Gastrocnemius medialis (tissue), 4 donors: ENCODE results near the gene STK33. TPM values are rescaled to one million over a fixed set of nuclear protein-coding genes. Genes with fewer than 3 reads are reported as not detected.

Experiments used
- ATAC-seq, 2 donors: fragments of 150-250 bp; one replicate each; pipeline ENCODE4 v1.9.1; 2016
- DNase-seq, 2 donors: peaks; one replicate each; pipeline ENCODE4 v3.0.0-alpha.2; 2019
- H3K27ac ChIP-seq, 4 donors: fragments of 200-600 bp; sonication (generic); 1 replicate in 1 of 4; 2 replicates in 3 of 4; pipeline ENCODE4 v1.5.1; 2016 to 2018; ENCODE audit warnings: mild to moderate bottlenecking in 2 of 4, moderate library complexity in 1 of 4
- H3K27me3 ChIP-seq, 3 donors: fragments of 200-600 bp; sonication (generic) in 2 of 3; 1 replicate in 1 of 3; 2 replicates in 2 of 3; pipeline versions ENCODE4 v1.5.1 to v1.6.0; 2016 to 2019; ENCODE audit warnings: mild to moderate bottlenecking in 1 of 3, moderate library complexity in 1 of 3
- H3K36me3 ChIP-seq, 2 donors: fragments of 200-600 bp; sonication (generic) in 1 of 2; one replicate each; pipeline ENCODE4 v1.5.1; 2017 to 2018
- H3K4me1 ChIP-seq, 2 donors: fragments of 200-600 bp; sonication (generic) in 1 of 2; one replicate each; pipeline ENCODE4 v1.5.1; 2016 to 2017; ENCODE audit warnings: mild to moderate bottlenecking in 2 of 2
- H3K4me3 ChIP-seq, 4 donors: fragments of 200-600 bp; sonication (generic) in 3 of 4; 1 replicate in 1 of 4; 2 replicates in 3 of 4; pipeline ENCODE4 v1.5.1; 2016 to 2019; ENCODE audit warnings: mild to moderate bottlenecking in 2 of 4
- H3K9me3 ChIP-seq, 3 donors: fragments of 200-600 bp; sonication (generic) in 2 of 3; 1 replicate in 1 of 3; 2 replicates in 2 of 3; pipeline ENCODE4 v1.5.1; 2016 to 2019
- POLR2A ChIP-seq, 2 donors: fragments of 450-650 bp; IDR thresholded peaks; one replicate each; pipeline ENCODE4 v1.6.1; 2017; ENCODE audit warnings: antibody characterized with exemption in 2 of 2, mild to moderate bottlenecking in 2 of 2, moderate library complexity in 2 of 2
- in situ Hi-C, 4 donors: fragments of 200-750 bp; cut with MboI; loops; one replicate each; pipeline versions ENCODE4 v1.15.0 to v1.8.0; 2017; ENCODE audit warnings: low sequenced_read_pairs in 4 of 4
- intact Hi-C: fragments of 100-400 bp; cut with DNase I; formaldehyde crosslinking; loops from one replicate; pipeline ENCODE4 v1.15.1; 2023; ENCODE audit warnings: low total_unique reads
- total RNA-seq, 4 donors: library from RNA; depleted of rRNA; stranded (reverse); fragments of >200 nt; gene quantifications; one replicate each; pipeline versions ENCODE4 v1.1.0 to v1.2.3, GENCODE V29; 2016
- TF ChIP-seq, protein P1 (sequence below), 5 experiments: fragments of 450-650 bp in 3 of 5; fragments of 200-600 bp in 2 of 5; sonication (generic) in 2 of 5; IDR thresholded peaks in 4 of 5; conservative IDR thresholded peaks in 1 of 5; 1 replicate in 4 of 5; 2 replicates in 1 of 5; pipeline ENCODE4 v1.5.1; 2016 to 2019; ENCODE audit warnings: antibody characterized with exemption in 5 of 5, mild to moderate bottlenecking in 3 of 5, moderate library complexity in 3 of 5

STK33 gene
- total RNA-seq, 4 donors from 2014 or later, result 0.66 to 13.5 (median 2.3) TPM

DNA sequence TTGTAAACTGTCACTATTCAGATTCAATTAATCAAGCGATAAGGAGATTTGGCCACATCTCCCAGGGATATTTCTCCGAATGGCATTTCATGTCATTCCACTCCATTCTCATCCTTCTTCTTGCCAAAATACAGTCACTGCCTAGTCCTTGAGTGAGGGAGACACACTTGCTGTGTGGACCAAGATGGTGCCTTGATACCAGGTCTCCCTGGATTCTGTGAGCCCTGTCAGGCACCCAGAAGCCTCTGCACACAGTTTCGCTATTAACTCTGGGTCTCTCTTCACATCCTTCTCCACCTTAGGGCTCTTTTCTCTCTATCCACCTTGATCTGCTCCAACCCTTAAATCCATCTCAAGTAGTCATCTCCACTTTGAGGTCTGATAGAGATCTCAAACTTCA lies 210.4 kb downstream of the STK33 start:
- Histone ChIP-seq H3K4me1 (no peaks in the 10 kb centered on the region), H3K27ac (no peak overlapping the region), H3K4me3 (no peak overlapping the region), H3K9me3 (no peaks in the 10 kb centered on the region), H3K27me3 (no peaks in the 10 kb centered on the region), H3K36me3 (no peaks in the 10 kb centered on the region)
- DNase-seq (no peak), ATAC-seq (no peak)
- TF ChIP-seq, protein P1, sequence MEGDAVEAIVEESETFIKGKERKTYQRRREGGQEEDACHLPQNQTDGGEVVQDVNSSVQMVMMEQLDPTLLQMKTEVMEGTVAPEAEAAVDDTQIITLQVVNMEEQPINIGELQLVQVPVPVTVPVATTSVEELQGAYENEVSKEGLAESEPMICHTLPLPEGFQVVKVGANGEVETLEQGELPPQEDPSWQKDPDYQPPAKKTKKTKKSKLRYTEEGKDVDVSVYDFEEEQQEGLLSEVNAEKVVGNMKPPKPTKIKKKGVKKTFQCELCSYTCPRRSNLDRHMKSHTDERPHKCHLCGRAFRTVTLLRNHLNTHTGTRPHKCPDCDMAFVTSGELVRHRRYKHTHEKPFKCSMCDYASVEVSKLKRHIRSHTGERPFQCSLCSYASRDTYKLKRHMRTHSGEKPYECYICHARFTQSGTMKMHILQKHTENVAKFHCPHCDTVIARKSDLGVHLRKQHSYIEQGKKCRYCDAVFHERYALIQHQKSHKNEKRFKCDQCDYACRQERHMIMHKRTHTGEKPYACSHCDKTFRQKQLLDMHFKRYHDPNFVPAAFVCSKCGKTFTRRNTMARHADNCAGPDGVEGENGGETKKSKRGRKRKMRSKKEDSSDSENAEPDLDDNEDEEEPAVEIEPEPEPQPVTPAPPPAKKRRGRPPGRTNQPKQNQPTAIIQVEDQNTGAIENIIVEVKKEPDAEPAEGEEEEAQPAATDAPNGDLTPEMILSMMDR (IDR thresholded peaks at IDR 0.05 in 4 of 5, conservative IDR thresholded peaks at IDR 0.05 in 1 of 5), result no peak
- no peak for TF ChIP-seq POLR2A (IDR thresholded peaks at IDR 0.05)
- intact Hi-C loops (no loop called here), in situ Hi-C loops (no loop called here)

DNA sequence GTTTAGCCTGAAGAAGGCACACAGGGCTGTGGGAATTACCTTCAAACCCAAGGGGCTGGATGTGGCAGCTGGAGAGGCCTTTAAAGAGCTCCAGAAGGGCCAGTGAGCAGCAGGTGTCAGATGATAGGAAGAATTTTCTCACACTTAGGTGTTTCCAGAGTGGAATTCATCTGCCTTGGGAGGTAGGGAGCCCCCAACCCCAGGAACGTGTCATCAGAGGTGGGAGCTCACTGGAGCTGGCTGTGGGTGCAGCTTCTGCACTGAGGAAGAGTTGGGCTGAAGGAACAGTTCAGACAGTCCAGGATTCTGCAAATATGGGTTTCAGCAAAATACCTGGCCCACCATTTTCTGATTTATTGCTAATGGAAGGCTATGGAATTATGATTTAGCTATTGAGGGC lies 210.8 kb downstream of the STK33 start:
- TF ChIP-seq, protein P1 (IDR thresholded peaks at IDR 0.05 in 4 of 5, conservative IDR thresholded peaks at IDR 0.05 in 1 of 5), result no peak
- TF ChIP-seq POLR2A (IDR thresholded peaks at IDR 0.05), result no peak
- Histone ChIP-seq H3K27ac (no peak overlapping the region), H3K27me3 (no peaks in the 10 kb centered on the region), H3K4me1 (no peaks in the 10 kb centered on the region), H3K36me3 (no peaks in the 10 kb centered on the region), H3K9me3 (no peaks in the 10 kb centered on the region), H3K4me3 (no peak overlapping the region)
- intact Hi-C loops (no loop called here), in situ Hi-C loops (no loop called here)
- ATAC-seq (no peak), DNase-seq (no peak)

DNA sequence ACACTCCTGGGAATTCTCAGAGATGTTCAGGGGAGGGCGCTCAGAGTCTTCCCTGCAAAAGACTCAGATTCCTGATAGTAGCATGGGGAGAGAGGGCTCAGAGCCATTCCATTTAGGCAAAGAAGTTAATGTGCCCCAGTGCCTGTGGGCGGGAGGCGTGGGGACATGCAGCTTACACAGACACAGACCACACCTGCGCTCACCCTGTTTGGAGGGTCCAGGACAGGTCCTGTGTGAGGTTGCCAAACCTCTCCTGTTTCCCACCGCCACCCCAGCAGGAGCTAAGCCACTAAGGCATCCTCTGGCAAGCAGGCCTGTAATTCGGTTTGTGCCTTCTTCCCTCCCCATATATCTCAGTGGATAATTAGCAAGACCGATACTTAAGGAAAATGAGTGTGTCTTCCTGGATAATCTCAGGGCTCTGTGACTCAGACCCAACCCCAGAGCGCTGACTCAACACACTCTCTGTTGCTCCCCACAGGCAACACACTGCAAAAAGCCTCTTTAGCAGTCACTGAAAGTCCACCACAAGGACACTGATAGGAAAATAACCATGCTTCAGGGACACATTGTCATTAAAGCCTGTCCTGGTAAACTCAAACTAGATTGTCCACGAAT lies 211.5 kb downstream of the STK33 start:
- Histone ChIP-seq H3K4me1 (no peaks in the 10 kb centered on the region), H3K9me3 (no peaks in the 10 kb centered on the region), H3K36me3 (no peaks in the 10 kb centered on the region), H3K27ac (no peak overlapping the region), H3K4me3 (no peak overlapping the region), H3K27me3 (no peaks in the 10 kb centered on the region)
- ATAC-seq (no peak), DNase-seq (no peak)
- intact Hi-C loops (no loop called here), in situ Hi-C loops (no loop called here)
- no peak for TF ChIP-seq POLR2A (IDR thresholded peaks at IDR 0.05)
- TF ChIP-seq, protein P1 (IDR thresholded peaks at IDR 0.05 in 4 of 5, conservative IDR thresholded peaks at IDR 0.05 in 1 of 5), result no peak

DNA sequence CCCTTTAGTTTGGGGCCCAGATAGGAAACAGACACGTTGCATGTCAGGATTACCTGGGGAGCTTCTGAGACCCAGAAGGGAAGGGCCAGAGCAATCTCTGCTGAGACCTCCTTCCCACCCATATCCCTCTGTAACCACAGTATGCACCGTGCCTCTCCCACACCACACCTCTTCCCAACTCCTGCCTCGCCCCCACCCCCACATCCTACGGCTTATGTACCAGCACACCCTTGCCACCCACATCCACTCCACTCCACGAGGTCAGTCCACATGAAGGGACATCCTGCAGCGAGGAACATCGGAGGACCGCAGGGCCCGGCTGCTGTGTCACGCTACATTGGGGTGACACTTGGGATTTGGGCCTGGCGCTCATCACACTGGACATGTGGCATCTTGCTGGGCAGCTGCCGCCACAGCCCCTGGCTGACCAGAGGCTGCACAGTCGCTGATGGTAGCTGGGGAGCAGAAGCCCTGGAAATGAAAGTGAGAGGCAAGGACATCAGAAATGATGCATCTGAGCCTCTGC lies 212.1 kb downstream of the STK33 start:
- TF ChIP-seq POLR2A (IDR thresholded peaks at IDR 0.05), result no peak
- TF ChIP-seq, protein P1 (IDR thresholded peaks at IDR 0.05 in 4 of 5, conservative IDR thresholded peaks at IDR 0.05 in 1 of 5), result no peak
- no peak for DNase-seq
- intact Hi-C loops, result no loop called here

DNA sequence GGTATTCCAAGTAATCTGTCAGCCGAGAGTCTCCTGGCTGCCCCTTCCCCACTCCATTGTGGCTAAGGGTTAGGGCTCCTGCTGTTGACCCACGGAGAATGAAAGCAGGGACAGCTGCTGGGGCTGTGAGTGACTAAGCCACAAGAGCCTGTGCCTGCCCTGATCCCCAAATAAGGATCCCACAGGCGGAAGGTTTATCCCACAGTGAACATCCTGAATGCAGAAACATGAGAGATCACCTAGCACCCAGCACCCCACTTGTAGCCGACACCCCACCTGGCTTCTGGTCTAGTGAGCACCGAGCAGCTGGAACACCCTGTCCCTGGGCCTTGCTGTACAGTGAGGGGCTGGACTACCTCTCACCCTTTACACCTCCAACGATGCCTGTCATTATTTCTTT lies 212.7 kb downstream of the STK33 start:
- no peak for ATAC-seq
- Histone ChIP-seq H3K4me3 (no peak overlapping the region), H3K27ac (no peak overlapping the region), H3K4me1 (no peaks in the 10 kb centered on the region), H3K27me3 (no peaks in the 10 kb centered on the region), H3K36me3 (no peaks in the 10 kb centered on the region), H3K9me3 (no peaks in the 10 kb centered on the region)
- intact Hi-C loops, result no loop called here
- in situ Hi-C loops, result no loop called here
- no peak for DNase-seq
- TF ChIP-seq, protein P1 (IDR thresholded peaks at IDR 0.05 in 4 of 5, conservative IDR thresholded peaks at IDR 0.05 in 1 of 5), result no peak
- no peak for TF ChIP-seq POLR2A (IDR thresholded peaks at IDR 0.05)

More for the DNA sequence above, 212.1 kb downstream of the STK33 start:
- Histone ChIP-seq H3K36me3 (no peaks in the 10 kb centered on the region), H3K27ac (no peak overlapping the region), H3K4me3 (no peak overlapping the region), H3K27me3 (no peaks in the 10 kb centered on the region), H3K9me3 (no peaks in the 10 kb centered on the region), H3K4me1 (no peaks in the 10 kb centered on the region)
- in situ Hi-C loops, result no loop called here
- ATAC-seq, result no peak
